Mesenteric fat pad (tissue), 1 donor: Measurements from ENCODE around the gene CD72. TPM values are rescaled to one million over a fixed set of nuclear protein-coding genes. Genes with fewer than 3 reads are reported as not detected.
"Not testable (repeated sequence)": the region's sequence is repeated elsewhere in the genome, so short reads cannot be mapped to it uniquely, and the experiment has no call there.

Source experiments
- DNase-seq: peaks from one replicate; pipeline ENCODE4 v3.0.0-alpha.2; 2020; ENCODE audit warnings: low spot score
- total RNA-seq: library from RNA; stranded (reverse); fragmentation: NEBNext Ultra II Directional; extraction: Animal tissue kit (Norgen Biotek cat#: 25700); gene quantifications from one replicate; pipeline ENCODE4 v1.2.1, GENCODE V29; 2021
- donor health status: DM: yes; HTN: yes; CAD: no.

The CD72 gene
- total RNA-seq, 1 donor from 2014 or later, result 7.0 TPM

GRCh38 chr9:35598866-35599590 lies 19.2 kb downstream of the CD72 start:
- no peak for DNase-seq

GRCh38 chr9:35596907-35597306 lies 21.3 kb downstream of the CD72 start:
- DNase-seq, result not testable (repeated sequence)

GRCh38 chr9:35594471-35594870 lies 23.7 kb downstream of the CD72 start:
- DNase-seq, result no peak

GRCh38 chr9:35593581-35593980 lies 24.6 kb downstream of the CD72 start:
- DNase-seq, result no peak

GRCh38 chr9:35588506-35588905 lies 29.7 kb downstream of the CD72 start:
- DNase-seq, result not testable (repeated sequence)

- not testable (repeated sequence) for DNase-seq
These were observed 33.5 kb downstream of the CD72 start for GRCh38 chr9:35584681-35585080.

- not testable (repeated sequence) for DNase-seq
These were observed 34.7 kb downstream of the CD72 start for GRCh38 chr9:35583521-35583920.

- not testable (repeated sequence) for DNase-seq
These were observed 38.5 kb downstream of the CD72 start for GRCh38 chr9:35579659-35580227.

GRCh38 chr9:35579130-35579529 lies 39.1 kb downstream of the CD72 start:
- DNase-seq, result no peak

GRCh38 chr9:35577486-35577885 lies 40.7 kb downstream of the CD72 start:
- no peak for DNase-seq

GRCh38 chr9:35575478-35575877 lies 42.7 kb downstream of the CD72 start:
- no peak for DNase-seq

GRCh38 chr9:35574578-35575122 lies 43.6 kb downstream of the CD72 start:
- DNase-seq, result no peak

GRCh38 chr9:35570709-35571504 lies 47.3 kb downstream of the CD72 start:
- no peak for DNase-seq

GRCh38 chr9:35569206-35569605 lies 49.0 kb downstream of the CD72 start:
- DNase-seq, result no peak

- no peak for DNase-seq
These were observed 50.0 kb downstream of the CD72 start for GRCh38 chr9:35568196-35568595.

GRCh38 chr9:35566417-35566816 lies 51.8 kb downstream of the CD72 start:
- no peak for DNase-seq

- no peak for DNase-seq
These were observed 53.6 kb downstream of the CD72 start for GRCh38 chr9:35564658-35565061.

GRCh38 chr9:35563791-35564197 lies 54.4 kb downstream of the CD72 start:
- no peak for DNase-seq

- DNase-seq, result no peak
These were observed 55.1 kb downstream of the CD72 start for GRCh38 chr9:35562895-35563780.

GRCh38 chr9:35561468-35562261 lies 56.5 kb downstream of the CD72 start:
- DNase-seq, result no peak
